Activated naive CD4-positive, alpha-beta T cell treated with anti-CD3 and anti-CD28 coated beads, Interleukin-2, amount 10 ng/mL, durations not matched to agents 7 days and 5 days (primary cell): ENCODE results near the gene SCLT1.
"Not testable (repeated sequence)": the region's sequence is repeated elsewhere in the genome, so short reads cannot be mapped to it uniquely, and the experiment has no call there.

ENCODE experiments used
- CTCF ChIA-PET: fragments of 350-600 bp; sonication (Branson Sonifier 250); formaldehyde crosslinking; loops from one replicate; lab custom pipeline; 2021; ENCODE audit warnings: antibody characterized with exemption; lab: Charles Lee
- DNase-seq: peaks from one replicate; pipeline ENCODE4 v3.0.0-alpha.2; 2020
- H3K27ac Mint-ChIP-seq: one replicate; pipeline ENCODE4 v1.8.0; 2021; ENCODE audit warnings: mild to moderate bottlenecking, moderate library complexity, mixed read lengths
- H3K27me3 Mint-ChIP-seq: one replicate; pipeline ENCODE4 v1.8.0; 2021; ENCODE audit warnings: mild to moderate bottlenecking, mixed read lengths
- H3K36me3 Mint-ChIP-seq: one replicate; pipeline ENCODE4 v1.8.0; 2021; ENCODE audit warnings: mixed read lengths
- H3K4me1 Mint-ChIP-seq: one replicate; pipeline ENCODE4 v1.8.0; 2021; ENCODE audit warnings: mixed read lengths
- H3K4me3 Mint-ChIP-seq: one replicate; pipeline ENCODE4 v1.8.0; 2021; ENCODE audit warnings: mild to moderate bottlenecking, moderate library complexity, mixed read lengths
- H3K9me3 Mint-ChIP-seq: one replicate; pipeline ENCODE4 v1.8.0; 2021; ENCODE audit warnings: mixed read lengths

Gene SCLT1

GRCh38 chr4:129095811-129096454 is 2.6 kb upstream of the SCLT1 start, which contains the start of gene C4orf33:
Gene C4orf33 (plus strand): TSS chr4:129096152. CDS start chr4:129102611, 6,459 bp downstream.
- peak; percentile 86 for DNase-seq
- peak within 1 kb of the TSS; percentile 93 for H3K4me3 Mint-ChIP-seq
- H3K36me3 Mint-ChIP-seq, result peaks cover 5% of the 10 kb centered on the region
- H3K4me1 Mint-ChIP-seq, result peaks cover 45% of the 10 kb centered on the region
- H3K27ac Mint-ChIP-seq, result peak within 1 kb of the TSS; percentile 37
- CTCF ChIA-PET, result no interaction called here
- H3K9me3 Mint-ChIP-seq, result no peaks in the 10 kb centered on the region
- no peaks in the 10 kb centered on the region for H3K27me3 Mint-ChIP-seq

GRCh38 chr4:129094347-129094746 is 1.0 kb upstream of the SCLT1 start:
- H3K36me3 Mint-ChIP-seq, result peaks cover 7% of the 10 kb centered on the region
- H3K27ac Mint-ChIP-seq, result no peak overlapping the region
- CTCF ChIA-PET, result no interaction called here
- H3K9me3 Mint-ChIP-seq, result no peaks in the 10 kb centered on the region
- no peak for DNase-seq
- no peaks in the 10 kb centered on the region for H3K27me3 Mint-ChIP-seq
- peaks cover 54% of the 10 kb centered on the region for H3K4me1 Mint-ChIP-seq
- H3K4me3 Mint-ChIP-seq, result no peak overlapping the region

GRCh38 chr4:129092631-129093190 is 628 bp downstream of the SCLT1 start:
- H3K27me3 Mint-ChIP-seq, result no peaks in the 10 kb centered on the region
- H3K4me3 Mint-ChIP-seq, result no peak overlapping the region
- no peak overlapping the region for H3K27ac Mint-ChIP-seq
- CTCF ChIA-PET, result interaction anchor here (0.9 to 1.4 kb wide), 2 partner anchors 238 to 281 kb away, joined by 4 read pairs; no protein-coding TSS in a partner anchor
- peaks cover 54% of the 10 kb centered on the region for H3K4me1 Mint-ChIP-seq
- no peak for DNase-seq
- H3K36me3 Mint-ChIP-seq, result peaks cover 14% of the 10 kb centered on the region
- no peaks in the 10 kb centered on the region for H3K9me3 Mint-ChIP-seq

GRCh38 chr4:129087516-129087915 is 5.8 kb downstream of the SCLT1 start:
- peaks cover 29% of the 10 kb centered on the region for H3K4me1 Mint-ChIP-seq
- CTCF ChIA-PET, result no interaction called here
- peaks cover 6% of the 10 kb centered on the region for H3K9me3 Mint-ChIP-seq
- no peaks in the 10 kb centered on the region for H3K27me3 Mint-ChIP-seq
- peaks cover 36% of the 10 kb centered on the region for H3K36me3 Mint-ChIP-seq
- H3K27ac Mint-ChIP-seq, result no peak overlapping the region
- DNase-seq, result no peak
- no peak overlapping the region for H3K4me3 Mint-ChIP-seq

- H3K27ac Mint-ChIP-seq, result no peak overlapping the region
- H3K9me3 Mint-ChIP-seq, result peaks cover 14% of the 10 kb centered on the region
- no peak for DNase-seq
- peaks cover 54% of the 10 kb centered on the region for H3K36me3 Mint-ChIP-seq
- no peak overlapping the region for H3K4me3 Mint-ChIP-seq
- CTCF ChIA-PET, result no interaction called here
- no peaks in the 10 kb centered on the region for H3K27me3 Mint-ChIP-seq
- H3K4me1 Mint-ChIP-seq, result peaks cover 29% of the 10 kb centered on the region
Measured at GRCh38 chr4:129085472-129085871, 7.9 kb downstream of the SCLT1 start.

- peaks cover 8% of the 10 kb centered on the region for H3K4me1 Mint-ChIP-seq
- H3K9me3 Mint-ChIP-seq, result peaks cover 23% of the 10 kb centered on the region
- CTCF ChIA-PET, result no interaction called here
- H3K27me3 Mint-ChIP-seq, result no peaks in the 10 kb centered on the region
- no peak overlapping the region for H3K4me3 Mint-ChIP-seq
- H3K27ac Mint-ChIP-seq, result no peak overlapping the region
- DNase-seq, result no peak
- H3K36me3 Mint-ChIP-seq, result peaks cover 68% of the 10 kb centered on the region
Measured at GRCh38 chr4:129082302-129082701, 11.0 kb downstream of the SCLT1 start.

GRCh38 chr4:129080129-129080528 is 13.2 kb downstream of the SCLT1 start:
- H3K27me3 Mint-ChIP-seq, result no peaks in the 10 kb centered on the region
- peaks cover 18% of the 10 kb centered on the region for H3K9me3 Mint-ChIP-seq
- peaks cover 3% of the 10 kb centered on the region for H3K4me1 Mint-ChIP-seq
- H3K36me3 Mint-ChIP-seq, result peaks cover 70% of the 10 kb centered on the region
- H3K27ac Mint-ChIP-seq, result no peak overlapping the region
- no peak overlapping the region for H3K4me3 Mint-ChIP-seq
- no peak for DNase-seq
- CTCF ChIA-PET, result no interaction called here

- Mint-ChIP-seq H3K27me3 (no peaks in the 10 kb centered on the region), H3K27ac (no peak overlapping the region), H3K4me1 (no peaks in the 10 kb centered on the region), H3K4me3 (no peak overlapping the region), H3K9me3 (peaks cover 28% of the 10 kb centered on the region), H3K36me3 (peaks cover 80% of the 10 kb centered on the region)
- CTCF ChIA-PET, result no interaction called here
- no peak for DNase-seq
Measured at GRCh38 chr4:129077326-129077725, 16.0 kb downstream of the SCLT1 start.

GRCh38 chr4:129069537-129069936 is 23.8 kb downstream of the SCLT1 start:
- Mint-ChIP-seq H3K9me3 (peaks cover 32% of the 10 kb centered on the region), H3K36me3 (peaks cover 36% of the 10 kb centered on the region)
- DNase-seq, H3K4me3 Mint-ChIP-seq, CTCF ChIA-PET, H3K27ac Mint-ChIP-seq, H3K4me1 Mint-ChIP-seq, H3K27me3 Mint-ChIP-seq: not testable (repeated sequence)

GRCh38 chr4:129064717-129065116 is 28.6 kb downstream of the SCLT1 start:
- peaks cover 2% of the 10 kb centered on the region for H3K4me1 Mint-ChIP-seq
- no peak overlapping the region for H3K27ac Mint-ChIP-seq
- no peak overlapping the region for H3K4me3 Mint-ChIP-seq
- CTCF ChIA-PET, result no interaction called here
- peaks cover 52% of the 10 kb centered on the region for H3K36me3 Mint-ChIP-seq
- no peak for DNase-seq
- peaks cover 47% of the 10 kb centered on the region for H3K9me3 Mint-ChIP-seq
- no peaks in the 10 kb centered on the region for H3K27me3 Mint-ChIP-seq

GRCh38 chr4:129063640-129064039 is 29.7 kb downstream of the SCLT1 start:
- Mint-ChIP-seq H3K4me3 (no peak overlapping the region), H3K4me1 (no peaks in the 10 kb centered on the region), H3K9me3 (peaks cover 54% of the 10 kb centered on the region), H3K36me3 (peaks cover 58% of the 10 kb centered on the region), H3K27ac (no peak overlapping the region), H3K27me3 (no peaks in the 10 kb centered on the region)
- DNase-seq, result no peak
- CTCF ChIA-PET, result no interaction called here

- Mint-ChIP-seq H3K4me1 (no peaks in the 10 kb centered on the region), H3K9me3 (peaks cover 53% of the 10 kb centered on the region), H3K36me3 (peaks cover 56% of the 10 kb centered on the region), H3K4me3 (no peak overlapping the region), H3K27me3 (no peaks in the 10 kb centered on the region), H3K27ac (no peak overlapping the region)
- DNase-seq, result no peak
- CTCF ChIA-PET, result no interaction called here
Measured at GRCh38 chr4:129062580-129062979, 30.8 kb downstream of the SCLT1 start.

- DNase-seq, result no peak
- Mint-ChIP-seq H3K4me1 (no peaks in the 10 kb centered on the region), H3K36me3 (peaks cover 59% of the 10 kb centered on the region), H3K4me3 (no peak overlapping the region), H3K9me3 (peaks cover 80% of the 10 kb centered on the region), H3K27me3 (no peaks in the 10 kb centered on the region), H3K27ac (no peak overlapping the region)
- CTCF ChIA-PET, result no interaction called here
Measured at GRCh38 chr4:129059028-129059427, 34.3 kb downstream of the SCLT1 start.

GRCh38 chr4:129046055-129046959 is 47.0 kb downstream of the SCLT1 start:
- Mint-ChIP-seq H3K36me3 (peaks cover 4% of the 10 kb centered on the region), H3K27me3 (no peaks in the 10 kb centered on the region), H3K4me1 (no peaks in the 10 kb centered on the region), H3K9me3 (peaks cover 14% of the 10 kb centered on the region), H3K4me3 (no peak overlapping the region), H3K27ac (no peak overlapping the region)
- CTCF ChIA-PET, result interaction anchor here (0.6 kb wide), 1 partner anchor 164 kb away, joined by 3 read pairs; no protein-coding TSS in a partner anchor
- DNase-seq, result no peak
